HepG2 (cell line): ENCODE measurements around the gene GADD45GIP1. TPM values are rescaled to one million over a fixed set of nuclear protein-coding genes. Genes with fewer than 3 reads are reported as not detected.

Experiments used
- ATF7-NPFF ChIP-seq: sonication (generic); formaldehyde crosslinking; IDR thresholded peaks from 2 replicates; pipeline ENCODE4 v1.8.1; 2023; ENCODE audit warnings: mild to moderate bottlenecking, low read depth, missing genetic modification reagents, moderate library complexity
- CBX5 ChIP-seq: sonication (generic); formaldehyde crosslinking; IDR thresholded peaks from 2 replicates; pipeline ENCODE4 v1.4.0; 2020; ENCODE audit warnings: missing genetic modification reagents, borderline replicate concordance
- EHMT2 ChIP-seq: fragments of 200-600 bp; sonication (generic); IDR thresholded peaks from 2 replicates; pipeline ENCODE4 v1.7.0; 2017; ENCODE audit warnings: antibody characterized with exemption, low read depth, low read length, borderline replicate concordance
- GABPB1 ChIP-seq: IDR thresholded peaks from 2 replicates; pipeline ENCODE4 v1.6.1; 2016; ENCODE audit warnings: mild to moderate bottlenecking, missing genetic modification reagents, moderate library complexity, missing compliant biosample characterization
- GATAD1 ChIP-seq: IDR thresholded peaks from 2 replicates; pipeline ENCODE4 v1.6.1; 2016; ENCODE audit warnings: missing genetic modification reagents, missing compliant biosample characterization
- KAT8 ChIP-seq: IDR thresholded peaks from 2 replicates; pipeline ENCODE4 v1.6.1; 2016; ENCODE audit warnings: missing genetic modification reagents, missing compliant biosample characterization
- PHF20 ChIP-seq: sonication (generic); formaldehyde crosslinking; IDR thresholded peaks from 2 replicates; pipeline ENCODE4 v1.5.0; 2020; ENCODE audit warnings: mild to moderate bottlenecking, missing genetic modification reagents
- PHF5A ChIP-seq: IDR thresholded peaks from one replicate; pipeline ENCODE4 v1.6.1; 2018; ENCODE audit warnings: low read depth, missing genetic modification reagents; ENCODE audit not compliant: unreplicated experiment
- RFX3 ChIP-seq: IDR thresholded peaks from 2 replicates; pipeline ENCODE4 v1.6.1; 2016; ENCODE audit warnings: missing biosample characterization, missing genetic modification reagents
- STAT5B ChIP-seq: sonication (generic); formaldehyde crosslinking; IDR thresholded peaks from 2 replicates; pipeline ENCODE4 v1.4.0; 2020; ENCODE audit warnings: missing genetic modification reagents
- TP53 ChIP-seq: sonication (generic); formaldehyde crosslinking; conservative IDR thresholded peaks from 2 replicates; pipeline ENCODE4 v1.4.0; 2020; ENCODE audit warnings: missing genetic modification reagents
- ZFP1 ChIP-seq: IDR thresholded peaks from 2 replicates; pipeline ENCODE4 v1.6.1; 2016
- ZNF10 ChIP-seq: sonication (generic); formaldehyde crosslinking; IDR thresholded peaks from 2 replicates; pipeline ENCODE4 v1.4.0; 2020; ENCODE audit warnings: mild to moderate bottlenecking, low read depth, missing genetic modification reagents, borderline replicate concordance
- ZNF143 ChIP-seq: sonication (generic); formaldehyde crosslinking; IDR thresholded peaks from 2 replicates; pipeline ENCODE4 v1.4.0; 2020; ENCODE audit warnings: missing genetic modification reagents
- ZNF234 ChIP-seq: sonication (generic); formaldehyde crosslinking; conservative IDR thresholded peaks from 2 replicates; pipeline ENCODE4 v1.5.1; 2020; ENCODE audit warnings: mild to moderate bottlenecking, missing genetic modification reagents
- ZNF24 ChIP-seq: fragments of 450-650 bp; IDR thresholded peaks from 2 replicates; pipeline ENCODE4 v1.6.1; 2017; ENCODE audit warnings: antibody characterized with exemption, mild to moderate bottlenecking
- ZNF367 ChIP-seq: sonication (generic); formaldehyde crosslinking; IDR thresholded peaks from 2 replicates; pipeline ENCODE4 v1.4.0; 2020; ENCODE audit warnings: missing genetic modification reagents, borderline replicate concordance
- ZNF614 ChIP-seq: IDR thresholded peaks from 2 replicates; pipeline ENCODE4 v1.6.1; 2018; ENCODE audit warnings: missing biosample characterization, missing genetic modification reagents, inconsistent platforms, borderline replicate concordance
- polyA plus RNA-seq, 8 experiments: library from polyadenylated mRNA; depleted of rRNA in 3 of 8; stranded (reverse) in 7 of 8; unstranded in 1 of 8; fragments of >200 nt; fragmentation: Illumina TruSeq in 4 of 8; extraction: Trizol in 4 of 8; gene quantifications; 2 replicates each; pipeline versions ENCODE4 v1.2.1 to v1.2.3, GENCODE V29; 2011 to 2016; ENCODE audit warnings: low read depth in 4 of 8, missing spikeins in 1 of 8, mixed read lengths in 1 of 8; ENCODE audit not compliant: insufficient read depth in 1 of 8
- total RNA-seq, 5 experiments: library from RNA; depleted of rRNA; stranded (reverse); fragments of >200 nt; fragmentation: Illumina TruSeq; extraction: Trizol; gene quantifications; 2 replicates each; pipeline ENCODE4 v1.2.3, GENCODE V29; 2016; ENCODE audit warnings: low read depth in 1 of 5
- TF ChIP-seq, protein P1 (sequence below): sonication (generic); formaldehyde crosslinking; IDR thresholded peaks from 2 replicates; pipeline ENCODE4 v1.4.0; 2020; ENCODE audit warnings: mild to moderate bottlenecking, missing genetic modification reagents
- TF ChIP-seq, protein P2 (sequence below): sonication (generic); formaldehyde crosslinking; IDR thresholded peaks from 2 replicates; pipeline ENCODE4 v1.4.0; 2020; ENCODE audit warnings: low read depth, missing genetic modification reagents
- TF ChIP-seq, protein P3 (sequence below): sonication (generic); formaldehyde crosslinking; IDR thresholded peaks from 2 replicates; pipeline ENCODE4 v1.8.1; 2022; ENCODE audit warnings: low read depth, mild to moderate bottlenecking, missing genetic modification reagents
- TF ChIP-seq, protein P4 (sequence below): sonication (generic); formaldehyde crosslinking; IDR thresholded peaks from 2 replicates; pipeline ENCODE4 v1.9.0; 2022; ENCODE audit warnings: missing genetic modification reagents, mild to moderate bottlenecking, borderline replicate concordance

Gene GADD45GIP1
- total and polyA plus RNA-seq, 2 of the 13 experiments (the other 11 are each of a cell fraction or from before 2014, with no cell fraction given) = 24.6 to 30.7 TPM

DNA sequence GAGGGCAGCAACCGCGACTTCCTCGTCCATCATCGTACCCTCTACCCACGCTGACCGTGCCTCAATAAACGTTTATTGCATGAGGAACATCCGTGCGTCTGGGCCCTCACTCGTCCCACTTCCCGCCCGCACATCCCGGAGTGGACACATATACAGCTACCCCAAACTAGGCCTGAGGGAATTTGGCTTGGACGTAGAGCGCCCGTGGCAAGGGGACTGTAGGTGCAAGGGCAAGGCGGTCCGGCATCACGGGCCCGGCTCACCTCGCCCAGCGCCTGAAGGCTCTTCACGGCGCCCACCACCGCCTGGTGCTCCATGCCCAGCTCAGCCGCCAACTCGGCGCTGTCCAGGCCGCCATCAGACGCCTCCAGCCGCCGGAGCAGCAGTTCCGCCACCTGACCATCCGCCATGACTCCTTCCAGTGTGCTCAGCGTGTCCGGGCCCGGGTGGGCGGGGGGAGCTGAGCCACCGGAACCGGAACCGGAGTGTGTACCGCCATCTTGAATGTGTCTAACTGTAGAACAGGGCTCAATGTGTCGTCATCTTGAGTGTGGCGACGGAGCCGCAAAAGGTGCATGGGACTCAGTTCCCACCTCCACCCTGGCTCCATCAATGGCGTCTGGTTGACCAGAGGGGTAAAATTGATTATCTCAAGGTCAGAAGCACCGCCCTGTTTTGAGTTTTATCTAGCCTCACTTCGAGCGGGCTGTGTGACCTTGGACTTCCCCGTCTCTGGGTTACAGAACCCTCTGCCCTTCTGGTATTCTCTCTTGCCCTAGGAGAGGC, 23.5 kb downstream of the GADD45GIP1 start, which contains the start of gene FARSA (continued):
- TF ChIP-seq RFX3 (CRISPR knock-in tag) = no peak
- 0 out of 2 replicates have a peak, but pooled peaks have one; percentile 23 for TF ChIP-seq STAT5B (CRISPR knock-in tag)
- TF ChIP-seq, protein P1, sequence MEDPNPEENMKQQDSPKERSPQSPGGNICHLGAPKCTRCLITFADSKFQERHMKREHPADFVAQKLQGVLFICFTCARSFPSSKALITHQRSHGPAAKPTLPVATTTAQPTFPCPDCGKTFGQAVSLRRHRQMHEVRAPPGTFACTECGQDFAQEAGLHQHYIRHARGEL (CRISPR knock-in tag) = no peak
- TF ChIP-seq ZNF367 = 0 out of 2 replicates have a peak, but pooled peaks have one; percentile 58
- TF ChIP-seq PHF20 (CRISPR knock-in tag) = peak; percentile 87
- TF ChIP-seq KAT8 (CRISPR knock-in tag) = peak; percentile 94
- peak; percentile 64; the same call in 1 of the 2 replicates for TF ChIP-seq CBX5 (CRISPR knock-in tag)
- peak; percentile 99 for TF ChIP-seq GABPB1
- TF ChIP-seq TP53 = no peak
- TF ChIP-seq ZFP1 (CRISPR knock-in tag) = peak; percentile 69
- TF ChIP-seq, protein P2, sequence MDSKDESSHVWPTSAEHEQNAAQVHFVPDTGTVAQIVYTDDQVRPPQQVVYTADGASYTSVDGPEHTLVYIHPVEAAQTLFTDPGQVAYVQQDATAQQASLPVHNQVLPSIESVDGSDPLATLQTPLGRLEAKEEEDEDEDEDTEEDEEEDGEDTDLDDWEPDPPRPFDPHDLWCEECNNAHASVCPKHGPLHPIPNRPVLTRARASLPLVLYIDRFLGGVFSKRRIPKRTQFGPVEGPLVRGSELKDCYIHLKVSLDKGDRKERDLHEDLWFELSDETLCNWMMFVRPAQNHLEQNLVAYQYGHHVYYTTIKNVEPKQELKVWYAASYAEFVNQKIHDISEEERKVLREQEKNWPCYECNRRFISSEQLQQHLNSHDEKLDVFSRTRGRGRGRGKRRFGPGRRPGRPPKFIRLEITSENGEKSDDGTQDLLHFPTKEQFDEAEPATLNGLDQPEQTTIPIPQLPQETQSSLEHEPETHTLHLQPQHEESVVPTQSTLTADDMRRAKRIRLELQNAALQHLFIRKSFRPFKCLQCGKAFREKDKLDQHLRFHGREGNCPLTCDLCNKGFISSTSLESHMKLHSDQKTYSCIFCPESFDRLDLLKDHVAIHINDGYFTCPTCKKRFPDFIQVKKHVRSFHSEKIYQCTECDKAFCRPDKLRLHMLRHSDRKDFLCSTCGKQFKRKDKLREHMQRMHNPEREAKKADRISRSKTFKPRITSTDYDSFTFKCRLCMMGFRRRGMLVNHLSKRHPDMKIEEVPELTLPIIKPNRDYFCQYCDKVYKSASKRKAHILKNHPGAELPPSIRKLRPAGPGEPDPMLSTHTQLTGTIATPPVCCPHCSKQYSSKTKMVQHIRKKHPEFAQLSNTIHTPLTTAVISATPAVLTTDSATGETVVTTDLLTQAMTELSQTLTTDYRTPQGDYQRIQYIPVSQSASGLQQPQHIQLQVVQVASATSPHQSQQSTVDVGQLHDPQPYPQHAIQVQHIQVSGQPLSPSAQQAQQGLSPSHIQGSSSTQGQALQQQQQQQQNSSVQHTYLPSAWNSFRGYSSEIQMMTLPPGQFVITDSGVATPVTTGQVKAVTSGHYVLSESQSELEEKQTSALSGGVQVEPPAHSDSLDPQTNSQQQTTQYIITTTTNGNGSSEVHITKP = no peak
- TF ChIP-seq, protein P3, sequence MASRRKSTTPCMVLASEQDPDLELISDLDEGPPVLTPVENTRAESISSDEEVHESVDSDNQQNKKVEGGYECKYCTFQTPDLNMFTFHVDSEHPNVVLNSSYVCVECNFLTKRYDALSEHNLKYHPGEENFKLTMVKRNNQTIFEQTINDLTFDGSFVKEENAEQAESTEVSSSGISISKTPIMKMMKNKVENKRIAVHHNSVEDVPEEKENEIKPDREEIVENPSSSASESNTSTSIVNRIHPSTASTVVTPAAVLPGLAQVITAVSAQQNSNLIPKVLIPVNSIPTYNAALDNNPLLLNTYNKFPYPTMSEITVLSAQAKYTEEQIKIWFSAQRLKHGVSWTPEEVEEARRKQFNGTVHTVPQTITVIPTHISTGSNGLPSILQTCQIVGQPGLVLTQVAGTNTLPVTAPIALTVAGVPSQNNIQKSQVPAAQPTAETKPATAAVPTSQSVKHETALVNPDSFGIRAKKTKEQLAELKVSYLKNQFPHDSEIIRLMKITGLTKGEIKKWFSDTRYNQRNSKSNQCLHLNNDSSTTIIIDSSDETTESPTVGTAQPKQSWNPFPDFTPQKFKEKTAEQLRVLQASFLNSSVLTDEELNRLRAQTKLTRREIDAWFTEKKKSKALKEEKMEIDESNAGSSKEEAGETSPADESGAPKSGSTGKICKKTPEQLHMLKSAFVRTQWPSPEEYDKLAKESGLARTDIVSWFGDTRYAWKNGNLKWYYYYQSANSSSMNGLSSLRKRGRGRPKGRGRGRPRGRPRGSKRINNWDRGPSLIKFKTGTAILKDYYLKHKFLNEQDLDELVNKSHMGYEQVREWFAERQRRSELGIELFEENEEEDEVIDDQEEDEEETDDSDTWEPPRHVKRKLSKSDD (CRISPR knock-in tag) = peak; percentile 84; the same call in 1 of the 2 replicates
- TF ChIP-seq ZNF143 (CRISPR knock-in tag) = peak; percentile 65
- TF ChIP-seq, protein P4, sequence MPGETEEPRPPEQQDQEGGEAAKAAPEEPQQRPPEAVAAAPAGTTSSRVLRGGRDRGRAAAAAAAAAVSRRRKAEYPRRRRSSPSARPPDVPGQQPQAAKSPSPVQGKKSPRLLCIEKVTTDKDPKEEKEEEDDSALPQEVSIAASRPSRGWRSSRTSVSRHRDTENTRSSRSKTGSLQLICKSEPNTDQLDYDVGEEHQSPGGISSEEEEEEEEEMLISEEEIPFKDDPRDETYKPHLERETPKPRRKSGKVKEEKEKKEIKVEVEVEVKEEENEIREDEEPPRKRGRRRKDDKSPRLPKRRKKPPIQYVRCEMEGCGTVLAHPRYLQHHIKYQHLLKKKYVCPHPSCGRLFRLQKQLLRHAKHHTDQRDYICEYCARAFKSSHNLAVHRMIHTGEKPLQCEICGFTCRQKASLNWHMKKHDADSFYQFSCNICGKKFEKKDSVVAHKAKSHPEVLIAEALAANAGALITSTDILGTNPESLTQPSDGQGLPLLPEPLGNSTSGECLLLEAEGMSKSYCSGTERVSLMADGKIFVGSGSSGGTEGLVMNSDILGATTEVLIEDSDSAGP = peak; percentile 95
- no peak for TF ChIP-seq ZNF10 (CRISPR knock-in tag)
- TF ChIP-seq ZNF24 = no peak
- TF ChIP-seq GATAD1 (CRISPR knock-in tag) = peak; percentile 92
- no peak for TF ChIP-seq PHF5A (CRISPR knock-in tag)
- TF ChIP-seq ZNF614 (CRISPR knock-in tag) = peak; percentile 56; the same call in 1 of the 2 replicates
- TF ChIP-seq ZNF234 (CRISPR knock-in tag) = no peak
- peak; percentile 73; the same call in 1 of the 2 replicates for TF ChIP-seq EHMT2
- 0 out of 2 replicates have a peak, but pooled peaks have one; percentile 62 for TF ChIP-seq ATF7-NPFF
